ENCODE data around the gene XYLT1.

- TF ChIP-seq CTCF (IDR thresholded peaks at IDR 0.05 in 2 of 3, conservative IDR thresholded peaks at IDR 0.05 in 1 of 3; ENCODE audit: insufficient read depth in 2 of 3, low read depth in 1 of 3, low read length in 3 of 3): no peak
- no peak for TF ChIP-seq TRIM24 (IDR thresholded peaks at IDR 0.05)
- TF ChIP-seq TSHZ1 (CRISPR knock-in tag; IDR thresholded peaks at IDR 0.05): no peak
- no peak for TF ChIP-seq TCF7L2 (IDR thresholded peaks at IDR 0.05; ENCODE audit: low read depth, low read length)
- TF ChIP-seq JUND (IDR thresholded peaks at IDR 0.05; ENCODE audit: borderline replicate concordance, low read depth, low read length): no peak
- no peak for TF ChIP-seq JUND (tag; IDR thresholded peaks at IDR 0.05; ENCODE audit: borderline replicate concordance, low read depth, low read length)
- TF ChIP-seq RNF219 (CRISPR knock-in tag; IDR thresholded peaks at IDR 0.05): no peak
- no peak for TF ChIP-seq TGIF2 (CRISPR knock-in tag; IDR thresholded peaks at IDR 0.05)
Measured at GRCh38 chr16:17475104-17475503, 4.3 kb upstream of the XYLT1 start.

Measured in K562 (cell line).